ENCODE results near the gene FTSJ3.

The FTSJ3 gene

GRCh38 chr17:63847525-63848249 is 20.2 kb upstream of the FTSJ3 start:
- no peak for TF ChIP-seq ZFX (IDR thresholded peaks at IDR 0.05)
- no peak for TF ChIP-seq CTCF (conservative IDR thresholded peaks at IDR 0.05)
- H3K27ac ChIP-seq, result no peak overlapping the region

GRCh38 chr17:63845509-63845908 is 18.0 kb upstream of the FTSJ3 start:
- TF ChIP-seq ZFX (IDR thresholded peaks at IDR 0.05), result no peak
- TF ChIP-seq CTCF (conservative IDR thresholded peaks at IDR 0.05), result no peak
- H3K27ac ChIP-seq, result no peak overlapping the region

- TF ChIP-seq ZFX (IDR thresholded peaks at IDR 0.05) (no peak), CTCF (conservative IDR thresholded peaks at IDR 0.05) (no peak)
- peak overlapping the region; percentile 100 for H3K27ac ChIP-seq
Observed at GRCh38 chr17:63843910-63844677, 16.6 kb upstream of the FTSJ3 start.

GRCh38 chr17:63843387-63843888 is 16.0 kb upstream of the FTSJ3 start:
- peak overlapping the region; percentile 100 for H3K27ac ChIP-seq

GRCh38 chr17:63842540-63843386 is 15.3 kb upstream of the FTSJ3 start, which contains the start of gene SMARCD2:
Gene SMARCD2, minus strand, starts transcription at chr17:63842685. Its CDS starts 11 bp downstream, at chr17:63842674.
- no peak for TF ChIP-seq CTCF (conservative IDR thresholded peaks at IDR 0.05)
- TF ChIP-seq ZFX (IDR thresholded peaks at IDR 0.05), result peak; percentile 85
- H3K27ac ChIP-seq, result peak within 1 kb of the TSS; percentile 100

- TF ChIP-seq ZFX (IDR thresholded peaks at IDR 0.05), result no peak; the same call in 1 of the 2 replicates
- no peak for TF ChIP-seq CTCF (conservative IDR thresholded peaks at IDR 0.05)
- H3K27ac ChIP-seq, result peak overlapping the region; percentile 100
Observed at GRCh38 chr17:63842173-63842539, 14.7 kb upstream of the FTSJ3 start.

- peak overlapping the region; percentile 100 for H3K27ac ChIP-seq
- TF ChIP-seq CTCF (conservative IDR thresholded peaks at IDR 0.05) (no peak), ZFX (IDR thresholded peaks at IDR 0.05) (no peak)
Observed at GRCh38 chr17:63841350-63842172, 14.1 kb upstream of the FTSJ3 start.

Measured in C4-2B (cell line).